Ectodermal cell (in vitro differentiated cells): ENCODE measurements around the gene PCBD2.

Experiments used
- H3K27ac ChIP-seq: 2 replicates; pipeline ENCODE4 v1.7.0; 2013; ENCODE audit warnings: mild to moderate bottlenecking, low read depth, low read length; ENCODE audit not compliant: insufficient read depth, poor library complexity, severe bottlenecking
- H3K27me3 ChIP-seq: 2 replicates; pipeline ENCODE4 v1.7.0; 2013; ENCODE audit warnings: mild to moderate bottlenecking, low read length; ENCODE audit not compliant: insufficient read depth, control insufficient read depth, poor library complexity, severe bottlenecking
- H3K36me3 ChIP-seq: one replicate; pipeline ENCODE4 v1.7.0; 2013; ENCODE audit warnings: low read length; ENCODE audit not compliant: control insufficient read depth, insufficient read depth
- H3K4me1 ChIP-seq: one replicate; pipeline ENCODE4 v1.7.0; 2013; ENCODE audit warnings: low read length; ENCODE audit not compliant: control insufficient read depth, insufficient read depth
- H3K4me3 ChIP-seq: 2 replicates; pipeline ENCODE4 v1.7.0; 2013; ENCODE audit warnings: low read depth, low read length, control low read depth; ENCODE audit not compliant: insufficient read depth
- H3K9me3 ChIP-seq: 2 replicates; pipeline ENCODE4 v1.7.0; 2013; ENCODE audit warnings: mild to moderate bottlenecking, low read length, moderate library complexity; ENCODE audit not compliant: control insufficient read depth
- WGBS, 2 experiments: methylation state at CpG; one replicate each; pipeline ENCODE4 v1.1.7; 2013; ENCODE audit warnings: missing lambda C conversion rate in 2 of 2; 5-methylcytosine and 5-hydroxymethylcytosine counted together

PCBD2 gene

GRCh38 chr5:134958755-134959154, 53.8 kb downstream of the PCBD2 start:
- WGBS, 2 experiments: 18 to 20% methylated on average over 3 of the region's 3 CpGs
- no peaks in the 10 kb centered on the region for H3K36me3 ChIP-seq
- no peak overlapping the region for H3K27ac ChIP-seq
- peaks cover 10% of the 10 kb centered on the region for H3K4me1 ChIP-seq
- H3K27me3 ChIP-seq: no peaks in the 10 kb centered on the region
- H3K9me3 ChIP-seq: no peaks in the 10 kb centered on the region
- H3K4me3 ChIP-seq: no peak overlapping the region

DNA sequence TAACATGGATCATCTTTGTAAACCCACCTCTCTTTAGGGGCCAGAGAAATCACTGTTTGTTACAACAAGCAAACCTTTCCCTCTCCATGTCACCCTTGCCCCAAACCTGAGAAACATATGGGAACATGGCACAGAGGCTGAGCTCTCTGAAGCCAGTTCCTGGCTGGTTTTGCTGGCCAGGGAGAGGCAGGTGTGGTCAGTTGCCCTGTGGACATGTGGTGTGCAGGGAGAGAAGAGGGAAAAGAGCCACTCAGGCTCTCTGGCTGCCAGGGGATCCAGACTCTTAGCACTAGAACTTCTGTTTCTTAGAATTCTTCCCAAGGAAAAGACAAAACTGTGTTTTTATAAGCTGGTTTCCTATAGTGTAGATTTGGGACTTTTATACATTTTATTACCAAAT, 58.2 kb downstream of the PCBD2 start:
- no peak overlapping the region for H3K4me3 ChIP-seq
- H3K9me3 ChIP-seq: no peaks in the 10 kb centered on the region
- H3K27me3 ChIP-seq: no peaks in the 10 kb centered on the region
- no peak overlapping the region for H3K27ac ChIP-seq
- no peaks in the 10 kb centered on the region for H3K36me3 ChIP-seq
- peaks cover 8% of the 10 kb centered on the region for H3K4me1 ChIP-seq

DNA sequence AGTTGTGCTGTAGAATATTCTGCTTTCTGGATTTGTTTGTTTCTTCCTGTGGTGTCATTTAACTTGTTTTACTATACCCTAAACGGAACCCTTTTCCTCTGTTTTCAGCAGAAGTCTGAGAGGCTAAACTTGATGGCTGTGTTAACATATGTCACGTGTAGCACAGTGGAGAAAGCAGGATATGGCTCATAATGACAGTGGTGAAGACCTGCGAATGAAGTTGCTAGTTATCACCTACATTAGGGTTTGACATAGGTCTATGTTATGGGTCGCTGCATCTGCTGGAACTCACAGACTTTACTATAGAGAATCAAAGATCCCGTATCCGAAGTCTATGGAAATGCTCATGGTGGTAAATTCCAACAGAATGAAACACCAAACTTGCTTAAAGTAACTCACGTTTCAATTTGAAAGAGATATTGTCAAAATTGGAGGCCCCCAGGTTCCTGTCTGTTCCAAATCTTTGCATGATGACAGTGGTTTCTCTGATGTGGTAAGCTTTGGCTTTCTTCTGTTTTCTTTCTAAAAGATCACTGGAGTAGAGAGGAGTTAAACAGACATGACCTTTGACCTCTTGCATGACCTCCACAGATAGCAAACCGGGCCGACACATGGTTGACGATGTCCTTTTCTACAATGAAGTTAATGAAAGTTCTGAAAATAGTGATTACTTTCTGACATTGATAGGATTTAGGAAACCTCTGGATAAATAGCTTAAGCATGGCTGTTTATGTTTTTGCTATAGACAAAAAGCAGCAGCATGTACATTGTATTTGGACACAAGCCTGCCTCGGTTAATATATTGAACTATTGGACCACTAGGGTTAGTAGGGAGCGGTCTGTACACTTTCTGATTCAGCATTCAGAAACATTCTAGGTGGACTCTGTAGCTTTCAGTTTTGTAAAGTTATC, 59.7 kb downstream of the PCBD2 start:
- H3K4me3 ChIP-seq: no peak overlapping the region
- WGBS, 2 experiments: 95% methylated on average over 12 of the region's 12 CpGs
- no peaks in the 10 kb centered on the region for H3K9me3 ChIP-seq
- H3K36me3 ChIP-seq: no peaks in the 10 kb centered on the region
- no peaks in the 10 kb centered on the region for H3K4me1 ChIP-seq
- H3K27ac ChIP-seq: no peak overlapping the region
- no peaks in the 10 kb centered on the region for H3K27me3 ChIP-seq

GRCh38 chr5:134965271-134965825, 60.4 kb downstream of the PCBD2 start:
- Histone ChIP-seq H3K36me3 (no peaks in the 10 kb centered on the region), H3K9me3 (no peaks in the 10 kb centered on the region), H3K27ac (no peak overlapping the region), H3K4me3 (no peak overlapping the region), H3K27me3 (no peaks in the 10 kb centered on the region), H3K4me1 (no peaks in the 10 kb centered on the region)
- 94 to 96% methylated on average over 3 of the region's 3 CpGs for WGBS, 2 experiments

DNA sequence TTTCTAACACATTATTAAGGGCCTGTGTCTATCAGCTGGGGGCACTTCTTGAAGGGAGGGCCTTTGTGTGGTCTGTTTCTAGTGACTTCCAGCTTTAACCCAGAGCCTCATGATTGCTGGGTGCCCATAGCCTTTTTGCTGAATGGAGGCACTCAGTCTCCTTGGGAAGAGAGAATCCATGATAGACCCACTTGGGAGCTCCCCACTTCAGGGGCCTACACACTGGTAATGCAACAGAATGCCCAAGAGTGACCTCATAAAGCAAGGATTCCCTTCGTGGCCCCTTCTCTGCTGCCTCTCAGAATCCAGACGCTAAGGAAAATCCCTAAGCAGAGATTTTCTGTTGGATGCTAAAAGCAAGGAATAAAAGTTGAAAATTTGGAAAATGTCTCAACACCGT, 62.7 kb downstream of the PCBD2 start, which contains the start of gene CATSPER3:
Gene CATSPER3, plus strand, starts transcription at position 301 of the 400 bp plus-strand sequence. Its CDS starts 85 bp downstream, at position 386.
- Histone ChIP-seq H3K4me3 (no peak within 1 kb of the TSS), H3K27ac (no peak within 1 kb of the TSS), H3K27me3 (no peaks in the 10 kb centered on the region), H3K4me1 (no peaks in the 10 kb centered on the region), H3K36me3 (no peaks in the 10 kb centered on the region), H3K9me3 (no peaks in the 10 kb centered on the region)
- 88 to 89% methylated on average over 3 of the region's 3 CpGs for WGBS, 2 experiments

- Histone ChIP-seq H3K9me3 (no peaks in the 10 kb centered on the region), H3K27ac (no peak overlapping the region)
- 89 to 91% methylated on average over 3 of the region's 3 CpGs for WGBS, 2 experiments
These were observed 63.1 kb downstream of the PCBD2 start for GRCh38 chr5:134968055-134968454.

GRCh38 chr5:134969166-134969565, 64.2 kb downstream of the PCBD2 start:
- H3K4me3 ChIP-seq: no peak overlapping the region
- H3K36me3 ChIP-seq: no peaks in the 10 kb centered on the region
- H3K27ac ChIP-seq: no peak overlapping the region
- no peaks in the 10 kb centered on the region for H3K9me3 ChIP-seq
- no peaks in the 10 kb centered on the region for H3K27me3 ChIP-seq
- no peaks in the 10 kb centered on the region for H3K4me1 ChIP-seq

More at GRCh38 chr5:134968055-134968454, 63.1 kb downstream of the PCBD2 start:
- H3K4me1 ChIP-seq: no peaks in the 10 kb centered on the region
- no peak overlapping the region for H3K4me3 ChIP-seq
- H3K27me3 ChIP-seq: no peaks in the 10 kb centered on the region
- no peaks in the 10 kb centered on the region for H3K36me3 ChIP-seq

DNA sequence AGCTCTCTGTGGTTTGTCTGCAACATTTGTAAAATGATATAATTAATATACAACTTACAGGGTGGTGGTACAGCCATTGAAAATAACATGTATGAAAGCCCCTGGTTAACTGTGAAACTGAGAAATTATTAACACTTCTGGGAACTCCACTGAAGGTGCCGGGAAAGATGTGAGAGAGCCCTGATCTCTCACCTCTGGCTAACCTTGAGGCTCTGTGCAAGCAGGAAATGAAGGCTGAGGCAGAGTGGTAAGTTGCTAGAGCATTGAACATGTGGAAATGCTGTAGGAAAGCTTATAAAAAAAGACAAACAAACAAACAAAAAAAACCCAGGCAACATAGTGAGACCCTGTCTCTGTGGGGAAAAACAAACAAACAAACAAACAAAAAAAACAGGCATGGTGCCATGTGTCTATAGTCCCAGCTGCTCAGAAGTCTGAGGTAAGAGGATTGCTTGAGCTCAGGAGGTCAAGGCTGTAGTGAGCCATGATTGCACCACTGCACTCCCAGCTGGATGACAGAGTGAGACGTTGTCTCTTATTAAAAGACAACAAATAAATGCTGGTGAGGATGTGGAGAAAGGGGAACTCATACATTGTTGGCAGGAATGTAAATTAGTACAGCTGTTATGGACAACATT, 70.3 kb downstream of the PCBD2 start:
- Histone ChIP-seq H3K27ac (no peak overlapping the region), H3K4me1 (no peaks in the 10 kb centered on the region), H3K9me3 (no peaks in the 10 kb centered on the region), H3K27me3 (no peaks in the 10 kb centered on the region), H3K4me3 (no peak overlapping the region), H3K36me3 (no peaks in the 10 kb centered on the region)
- WGBS, 2 experiments: 95% methylated on average over 2 of the region's 2 CpGs

DNA sequence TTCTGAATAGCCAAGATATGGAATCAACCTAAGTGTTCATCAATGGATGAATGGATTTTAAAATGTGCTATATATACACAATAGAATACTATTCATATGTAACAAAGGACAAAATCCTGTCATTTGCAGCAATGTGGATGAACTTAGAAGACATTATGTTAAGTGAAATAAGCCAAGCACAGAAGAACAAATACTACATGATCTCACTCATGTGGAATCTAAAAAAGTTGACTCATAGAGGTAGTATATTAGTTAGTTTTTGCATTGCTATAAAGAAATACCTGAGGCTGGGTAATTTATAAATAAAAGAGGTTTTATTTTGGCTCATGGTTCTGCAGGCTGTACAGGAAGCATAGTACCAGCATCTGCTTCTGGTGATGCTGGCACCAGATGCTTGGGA, 70.9 kb downstream of the PCBD2 start:
- Histone ChIP-seq H3K4me1 (no peaks in the 10 kb centered on the region), H3K36me3 (no peaks in the 10 kb centered on the region), H3K9me3 (no peaks in the 10 kb centered on the region), H3K4me3 (no peak overlapping the region), H3K27ac (no peak overlapping the region), H3K27me3 (no peaks in the 10 kb centered on the region)

- 85 to 86% methylated on average over 1 of the region's 1 CpG for WGBS, 2 experiments
- Histone ChIP-seq H3K4me3 (no peak overlapping the region), H3K27ac (no peak overlapping the region), H3K27me3 (no peaks in the 10 kb centered on the region), H3K36me3 (no peaks in the 10 kb centered on the region), H3K9me3 (no peaks in the 10 kb centered on the region), H3K4me1 (no peaks in the 10 kb centered on the region)
These were observed 71.9 kb downstream of the PCBD2 start for GRCh38 chr5:134976841-134977240.
